Panc1 (cell line): Measurements from ENCODE around the gene LSS. TPM values are rescaled to one million over a fixed set of nuclear protein-coding genes. Genes with fewer than 3 reads are reported as not detected.

Source experiments
- ATAC-seq: fragments of 200-7000 bp; cut with Tn5 transposase; 2 replicates; pipeline ENCODE4 v1.9.1; 2020; ENCODE audit warnings: mild to moderate bottlenecking, moderate library complexity
- BruUV-seq: library from RNA; stranded (reverse); fragments of 400-500 nt; replicated peaks from 2 replicates; lab custom pipeline; 2021; lab: Mats Ljungman, UMichigan
- CTCF ChIA-PET: fragments of 300-600 bp; sonication (Branson Sonifier 250); formaldehyde crosslinking; loops from one replicate; lab custom pipeline; 2022; ENCODE audit warnings: antibody characterized with exemption; lab: Charles Lee
- POLR2A ChIA-PET: fragments of 300-600 bp; sonication (Branson Sonifier 250); formaldehyde crosslinking; loops from one replicate; lab custom pipeline; 2022; ENCODE audit warnings: antibody characterized with exemption; lab: Charles Lee
- DNase-seq: peaks from one replicate; pipeline ENCODE4 v3.0.0-alpha.2; 2010; ENCODE audit warnings: low read depth, low spot score
- H3K27ac ChIP-seq: 2 replicates; pipeline ENCODE4 v1.5.1; 2011; ENCODE audit warnings: mild to moderate bottlenecking, low read length, inconsistent platforms
- H3K27me3 ChIP-seq: fragments of 200-500 bp; sonication (Bioruptor generic); 2 replicates; pipeline ENCODE4 v1.6.0; 2014; ENCODE audit warnings: low read length, inconsistent platforms; ENCODE audit not compliant: control insufficient read depth, insufficient read depth
- H3K36me3 ChIP-seq: fragments of 200-500 bp; sonication (Bioruptor generic); 2 replicates; pipeline ENCODE4 v1.5.1; 2014; ENCODE audit warnings: inconsistent platforms, mild to moderate bottlenecking, low read length, moderate library complexity; ENCODE audit not compliant: control insufficient read depth, insufficient read depth
- H3K4me1 ChIP-seq: 2 replicates; pipeline ENCODE4 v1.5.1; 2011; ENCODE audit warnings: inconsistent platforms, mild to moderate bottlenecking, low read length, moderate library complexity; ENCODE audit not compliant: control insufficient read depth, insufficient read depth
- H3K4me3 ChIP-seq, 2 experiments: 2 replicates each; pipeline ENCODE4 v1.5.1; 2011 to 2012; ENCODE audit warnings: low read depth in 2 of 2, low read length in 2 of 2, mild to moderate bottlenecking in 2 of 2, inconsistent platforms in 1 of 2, moderate library complexity in 1 of 2
- H3K9me3 ChIP-seq: fragments of 200-500 bp; sonication (Bioruptor generic); 2 replicates; pipeline ENCODE4 v1.5.1; 2014; ENCODE audit warnings: low read depth, mild to moderate bottlenecking, inconsistent platforms, low read length, moderate library complexity; ENCODE audit not compliant: control insufficient read depth, insufficient read depth
- CTCF ChIP-seq: fragments of 450-650 bp; IDR thresholded peaks from 2 replicates; pipeline ENCODE4 v1.5.1; 2017; ENCODE audit warnings: mild to moderate bottlenecking
- POLR2AphosphoS5 ChIP-seq: IDR thresholded peaks from 2 replicates; pipeline ENCODE4 v1.6.1; 2012; ENCODE audit warnings: mild to moderate bottlenecking, low read depth, low read length, moderate library complexity
- REST ChIP-seq, 2 experiments: IDR thresholded peaks; 2 replicates each; pipeline ENCODE4 v1.6.1; 2011 to 2012; ENCODE audit warnings: low read depth in 2 of 2, control low read depth in 1 of 2, low read length in 1 of 2, mild to moderate bottlenecking in 1 of 2, moderate library complexity in 1 of 2; ENCODE audit not compliant: insufficient read depth in 1 of 2
- SIN3A ChIP-seq: IDR thresholded peaks from 2 replicates; pipeline ENCODE4 v1.6.1; 2012; ENCODE audit warnings: low read depth, mild to moderate bottlenecking, low read length, moderate library complexity, borderline replicate concordance; ENCODE audit not compliant: insufficient read depth
- TCF7L2 ChIP-seq: IDR thresholded peaks from 2 replicates; pipeline ENCODE4 v1.6.1; 2011; ENCODE audit warnings: mild to moderate bottlenecking, low read depth, low read length, inconsistent platforms
- in situ Hi-C: cut with HindIII; loops from 2 replicates; pipeline ENCODE4 v1.10.0; 2016; ENCODE audit warnings: low sequenced_read_pairs, low pct_unique_long_range_greater_than_20kb
- intact Hi-C: fragments of 100-400 bp; cut with micrococcal nuclease; formaldehyde crosslinking; loops from one replicate; pipeline ENCODE4 v1.10.0; 2022; ENCODE audit not compliant: unreplicated experiment
- total RNA-seq: library from RNA; stranded (reverse); gene quantifications from one replicate; pipeline ENCODE4 v1.2.1, GENCODE V29; 2021; ENCODE audit not compliant: unreplicated experiment

The LSS gene
- total RNA-seq, 1 experiment from 2014 or later: 111 TPM

- ATAC-seq (no peak), DNase-seq (no peak)
- intact Hi-C loops (no loop called here), in situ Hi-C loops (no loop called here)
- H3K36me3 ChIP-seq: no peaks in the 10 kb centered on the region
- TF ChIP-seq REST (IDR thresholded peaks at IDR 0.05; ENCODE audit: insufficient read depth in 1 of 2, low read depth in 2 of 2, low read length in 1 of 2) (no peak), CTCF (no peak), POLR2AphosphoS5 (no peak), TCF7L2 (no peak)
- CTCF ChIA-PET: no interaction called here
- no peaks in the 10 kb centered on the region for H3K9me3 ChIP-seq
- no peak overlapping the region for H3K27ac ChIP-seq
- no peaks in the 10 kb centered on the region for H3K4me1 ChIP-seq
- POLR2A ChIA-PET: no interaction called here
- H3K4me3 ChIP-seq: no peak overlapping the region
- BruUV-seq: no TSS peak
- H3K27me3 ChIP-seq: no peaks in the 10 kb centered on the region
Measured at GRCh38 chr21:46145840-46146691, 82.5 kb downstream of the LSS start.

GRCh38 chr21:46145159-46145839 lies 83.3 kb downstream of the LSS start:
- no peak for ATAC-seq
- in situ Hi-C loops: no loop called here
- intact Hi-C loops: no loop called here

More at GRCh38 chr21:46145159-46145839, 83.3 kb downstream of the LSS start:
- no peaks in the 10 kb centered on the region for H3K4me1 ChIP-seq
- DNase-seq: no peak
- H3K4me3 ChIP-seq: no peak overlapping the region
- no TSS peak for BruUV-seq
- H3K36me3 ChIP-seq: no peaks in the 10 kb centered on the region
- H3K27ac ChIP-seq: no peak overlapping the region
- H3K9me3 ChIP-seq: no peaks in the 10 kb centered on the region
- CTCF ChIA-PET: no interaction called here
- TF ChIP-seq CTCF: no peak
- TF ChIP-seq POLR2AphosphoS5: no peak
- no peak for TF ChIP-seq SIN3A
- TF ChIP-seq REST (IDR thresholded peaks at IDR 0.05; ENCODE audit: insufficient read depth in 1 of 2, low read depth in 2 of 2, low read length in 1 of 2): no peak
- TF ChIP-seq TCF7L2: no peak
- POLR2A ChIA-PET: no interaction called here
- no peaks in the 10 kb centered on the region for H3K27me3 ChIP-seq
